Mesothelial cell of epicardium (in vitro differentiated cells): Measurements from ENCODE around the gene APOD. TPM values are rescaled to one million over a fixed set of nuclear protein-coding genes. Genes with fewer than 3 reads are reported as not detected.
A peak's percentile ranks its signal among the peaks of the same experiment; 100 is the strongest.
"Not testable (repeated sequence)": the region's sequence is repeated elsewhere in the genome, so short reads cannot be mapped to it uniquely, and the experiment has no call there.

ENCODE experiments used
- DNase-seq, 2 experiments: peaks; one replicate each; pipeline ENCODE4 v3.0.0; 2021; ENCODE audit warnings: low spot score in 2 of 2; ENCODE audit not compliant: unreplicated experiment in 2 of 2
- H3K27ac Mint-ChIP-seq: 2 replicates; pipeline ENCODE4 v1.8.0; 2021; ENCODE audit warnings: mixed read lengths
- H3K27me3 Mint-ChIP-seq: 2 replicates; pipeline ENCODE4 v1.8.0; 2021; ENCODE audit warnings: low read depth, mixed read lengths
- H3K36me3 Mint-ChIP-seq: 2 replicates; pipeline ENCODE4 v1.8.0; 2021; ENCODE audit warnings: mixed read lengths
- H3K4me1 Mint-ChIP-seq: 2 replicates; pipeline ENCODE4 v1.8.0; 2021; ENCODE audit warnings: mixed read lengths
- H3K4me3 Mint-ChIP-seq: 2 replicates; pipeline ENCODE4 v1.8.0; 2021; ENCODE audit warnings: mild to moderate bottlenecking, moderate library complexity, mixed read lengths
- H3K9me3 Mint-ChIP-seq: 2 replicates; pipeline ENCODE4 v1.8.0; 2021; ENCODE audit warnings: mixed read lengths
- CTCF ChIP-seq: fragments of 200-600 bp; sonication (generic); IDR thresholded peaks from one replicate; pipeline ENCODE4 v1.5.0; 2021; ENCODE audit warnings: antibody characterized with exemption; ENCODE audit not compliant: unreplicated experiment
- total RNA-seq: library from RNA; stranded (reverse); gene quantifications from 3 replicates; pipeline ENCODE4 v1.2.1, GENCODE V29; 2021

The APOD gene
- total RNA-seq, 1 donor from 2014 or later = 0.63 TPM

- Mint-ChIP-seq H3K27ac (peak overlapping the region; percentile 62), H3K4me3 (no peak overlapping the region), H3K27me3 (no peaks in the 10 kb centered on the region), H3K4me1 (peaks cover 22% of the 10 kb centered on the region), H3K36me3 (peaks cover 7% of the 10 kb centered on the region), H3K9me3 (peaks cover 27% of the 10 kb centered on the region)
- TF ChIP-seq CTCF = no peak
- DNase-seq = no peak
These were observed 29.8 kb upstream of the APOD start for GRCh38 chr3:195613468-195614069.

GRCh38 chr3:195612075-195612800 is 28.5 kb upstream of the APOD start:
- peaks cover 22% of the 10 kb centered on the region for H3K4me1 Mint-ChIP-seq
- peaks cover 7% of the 10 kb centered on the region for H3K36me3 Mint-ChIP-seq
- H3K27ac Mint-ChIP-seq = peak overlapping the region; percentile 88
- H3K27me3 Mint-ChIP-seq = no peaks in the 10 kb centered on the region
- no peak for TF ChIP-seq CTCF
- peaks cover 38% of the 10 kb centered on the region for H3K9me3 Mint-ChIP-seq
- DNase-seq = no peak
- no peak overlapping the region for H3K4me3 Mint-ChIP-seq

GRCh38 chr3:195609229-195609628 is 25.5 kb upstream of the APOD start:
- no peak overlapping the region for H3K27ac Mint-ChIP-seq
- no peak overlapping the region for H3K4me3 Mint-ChIP-seq
- H3K27me3 Mint-ChIP-seq = no peaks in the 10 kb centered on the region
- H3K4me1 Mint-ChIP-seq = peaks cover 11% of the 10 kb centered on the region
- H3K36me3 Mint-ChIP-seq = peaks cover 11% of the 10 kb centered on the region
- DNase-seq = no peak
- H3K9me3 Mint-ChIP-seq = peaks cover 49% of the 10 kb centered on the region
- no peak for TF ChIP-seq CTCF

GRCh38 chr3:195601785-195602184 is 18.0 kb upstream of the APOD start:
- not testable (repeated sequence) for H3K4me3 Mint-ChIP-seq, H3K4me1 Mint-ChIP-seq, DNase-seq, H3K36me3 Mint-ChIP-seq, H3K27me3 Mint-ChIP-seq, H3K27ac Mint-ChIP-seq
- peaks cover 14% of the 10 kb centered on the region for H3K9me3 Mint-ChIP-seq

- Mint-ChIP-seq H3K4me3 (no peak overlapping the region), H3K36me3 (peaks cover 2% of the 10 kb centered on the region), H3K9me3 (peaks cover 14% of the 10 kb centered on the region), H3K27ac (no peak overlapping the region), H3K4me1 (peaks cover 4% of the 10 kb centered on the region), H3K27me3 (no peaks in the 10 kb centered on the region)
- DNase-seq = no peak
- TF ChIP-seq CTCF = no peak
These were observed 17.6 kb upstream of the APOD start for GRCh38 chr3:195601382-195601781.

- not testable (repeated sequence) for H3K4me1 Mint-ChIP-seq, H3K36me3 Mint-ChIP-seq, H3K9me3 Mint-ChIP-seq, H3K27ac Mint-ChIP-seq, H3K27me3 Mint-ChIP-seq, DNase-seq, H3K4me3 Mint-ChIP-seq
These were observed 16.2 kb upstream of the APOD start for GRCh38 chr3:195599926-195600325.

GRCh38 chr3:195599516-195599915 is 15.8 kb upstream of the APOD start:
- not testable (repeated sequence) for H3K4me1 Mint-ChIP-seq, H3K27ac Mint-ChIP-seq, H3K27me3 Mint-ChIP-seq, DNase-seq, H3K9me3 Mint-ChIP-seq, H3K36me3 Mint-ChIP-seq, H3K4me3 Mint-ChIP-seq
